Mononuclear cell (primary cell): ENCODE measurements around the gene LPP. TPM values are rescaled to one million over a fixed set of nuclear protein-coding genes. Genes with fewer than 3 reads are reported as not detected.

Experiments
- H3K27me3 ChIP-seq: 2 replicates; pipeline ENCODE4 v1.6.0; 2011; ENCODE audit warnings: low read length, control low read depth; ENCODE audit not compliant: insufficient read depth
- H3K4me1 ChIP-seq: 2 replicates; pipeline ENCODE4 v1.5.1; 2011; ENCODE audit warnings: mild to moderate bottlenecking, low read length, control low read depth; ENCODE audit not compliant: insufficient read depth
- H3K4me3 ChIP-seq: 2 replicates; pipeline ENCODE4 v1.5.1; 2011; ENCODE audit warnings: mild to moderate bottlenecking, low read length, moderate library complexity
- H3K9me3 ChIP-seq: 2 replicates; pipeline ENCODE4 v1.5.1; 2011; ENCODE audit warnings: low read depth, mild to moderate bottlenecking, control low read depth, low read length
- total RNA-seq: library from RNA; depleted of rRNA; stranded (reverse); fragments of >200 nt; gene quantifications from one replicate; pipeline ENCODE4 v1.2.3, GENCODE V29; 2012

LPP gene
- total RNA-seq, 1 donor, result 32.5 TPM

- no peaks in the 10 kb centered on the region for H3K9me3 ChIP-seq
- H3K27me3 ChIP-seq, result no peaks in the 10 kb centered on the region
- H3K4me1 ChIP-seq, result no peaks in the 10 kb centered on the region
- H3K4me3 ChIP-seq, result no peak overlapping the region
Measured at GRCh38 chr3:188662795-188663194, 508.8 kb downstream of the LPP start.

GRCh38 chr3:188663839-188664238 is 509.9 kb downstream of the LPP start:
- Histone ChIP-seq H3K27me3 (no peaks in the 10 kb centered on the region), H3K4me1 (no peaks in the 10 kb centered on the region), H3K4me3 (no peak overlapping the region), H3K9me3 (no peaks in the 10 kb centered on the region)

GRCh38 chr3:188664795-188665194 is 510.8 kb downstream of the LPP start:
- no peaks in the 10 kb centered on the region for H3K9me3 ChIP-seq
- H3K4me1 ChIP-seq, result no peaks in the 10 kb centered on the region
- H3K4me3 ChIP-seq, result no peak overlapping the region
- no peaks in the 10 kb centered on the region for H3K27me3 ChIP-seq

- no peaks in the 10 kb centered on the region for H3K27me3 ChIP-seq
- no peak overlapping the region for H3K4me3 ChIP-seq
- peaks cover 16% of the 10 kb centered on the region for H3K4me1 ChIP-seq
- no peaks in the 10 kb centered on the region for H3K9me3 ChIP-seq
Measured at GRCh38 chr3:188667926-188668325, 514.0 kb downstream of the LPP start.

- H3K27me3 ChIP-seq, result no peaks in the 10 kb centered on the region
- no peak overlapping the region for H3K4me3 ChIP-seq
- H3K9me3 ChIP-seq, result no peaks in the 10 kb centered on the region
- peaks cover 28% of the 10 kb centered on the region for H3K4me1 ChIP-seq
Measured at GRCh38 chr3:188670446-188670845, 516.5 kb downstream of the LPP start.

- Histone ChIP-seq H3K4me3 (no peak overlapping the region), H3K27me3 (no peaks in the 10 kb centered on the region), H3K9me3 (no peaks in the 10 kb centered on the region), H3K4me1 (peaks cover 28% of the 10 kb centered on the region)
Measured at GRCh38 chr3:188671971-188672370, 518.0 kb downstream of the LPP start.

- no peak overlapping the region for H3K4me3 ChIP-seq
- H3K9me3 ChIP-seq, result no peaks in the 10 kb centered on the region
- no peaks in the 10 kb centered on the region for H3K27me3 ChIP-seq
- peaks cover 28% of the 10 kb centered on the region for H3K4me1 ChIP-seq
Measured at GRCh38 chr3:188672840-188673239, 518.9 kb downstream of the LPP start.

GRCh38 chr3:188673646-188674186 is 519.8 kb downstream of the LPP start:
- no peaks in the 10 kb centered on the region for H3K9me3 ChIP-seq
- peaks cover 28% of the 10 kb centered on the region for H3K4me1 ChIP-seq
- no peak overlapping the region for H3K4me3 ChIP-seq
- H3K27me3 ChIP-seq, result no peaks in the 10 kb centered on the region

- Histone ChIP-seq H3K4me3 (no peak overlapping the region), H3K4me1 (peaks cover 28% of the 10 kb centered on the region), H3K9me3 (no peaks in the 10 kb centered on the region), H3K27me3 (no peaks in the 10 kb centered on the region)
Measured at GRCh38 chr3:188674595-188674994, 520.6 kb downstream of the LPP start.

- Histone ChIP-seq H3K9me3 (no peaks in the 10 kb centered on the region), H3K4me1 (peaks cover 17% of the 10 kb centered on the region), H3K4me3 (no peak overlapping the region), H3K27me3 (no peaks in the 10 kb centered on the region)
Measured at GRCh38 chr3:188677344-188677743, 523.4 kb downstream of the LPP start.

- H3K27me3 ChIP-seq, result no peaks in the 10 kb centered on the region
- peaks cover 11% of the 10 kb centered on the region for H3K4me1 ChIP-seq
- H3K4me3 ChIP-seq, result no peak overlapping the region
- no peaks in the 10 kb centered on the region for H3K9me3 ChIP-seq
Measured at GRCh38 chr3:188680189-188680588, 526.2 kb downstream of the LPP start.

GRCh38 chr3:188680605-188681004 is 526.6 kb downstream of the LPP start:
- H3K4me1 ChIP-seq, result peaks cover 11% of the 10 kb centered on the region
- no peak overlapping the region for H3K4me3 ChIP-seq
- no peaks in the 10 kb centered on the region for H3K9me3 ChIP-seq
- no peaks in the 10 kb centered on the region for H3K27me3 ChIP-seq

GRCh38 chr3:188682316-188682715 is 528.4 kb downstream of the LPP start:
- H3K27me3 ChIP-seq, result no peaks in the 10 kb centered on the region
- H3K9me3 ChIP-seq, result no peaks in the 10 kb centered on the region
- H3K4me3 ChIP-seq, result no peak overlapping the region
- peaks cover 27% of the 10 kb centered on the region for H3K4me1 ChIP-seq

GRCh38 chr3:188683032-188683521 is 529.1 kb downstream of the LPP start:
- no peaks in the 10 kb centered on the region for H3K27me3 ChIP-seq
- H3K4me1 ChIP-seq, result peaks cover 35% of the 10 kb centered on the region
- no peaks in the 10 kb centered on the region for H3K9me3 ChIP-seq
- no peak overlapping the region for H3K4me3 ChIP-seq

- no peak overlapping the region for H3K4me3 ChIP-seq
- H3K27me3 ChIP-seq, result no peaks in the 10 kb centered on the region
- peaks cover 47% of the 10 kb centered on the region for H3K4me1 ChIP-seq
- H3K9me3 ChIP-seq, result no peaks in the 10 kb centered on the region
Measured at GRCh38 chr3:188684276-188684675, 530.3 kb downstream of the LPP start.

GRCh38 chr3:188685789-188686188 is 531.8 kb downstream of the LPP start:
- H3K4me1 ChIP-seq, result peaks cover 57% of the 10 kb centered on the region
- H3K9me3 ChIP-seq, result no peaks in the 10 kb centered on the region
- no peak overlapping the region for H3K4me3 ChIP-seq
- H3K27me3 ChIP-seq, result no peaks in the 10 kb centered on the region
